Inflammatory macrophage treated with lipopolysaccharide for 4 hours (primary cell): Measurements from ENCODE around the gene LRRN3.
A peak's percentile ranks its signal among the peaks of the same experiment; 100 is the strongest.

ENCODE experiments used
- DNase-seq: peaks from one replicate; pipeline ENCODE4 v3.0.0-alpha.2; 2020

Gene LRRN3

GRCh38 chr7:111108000-111108399 lies 17.1 kb downstream of the LRRN3 start:
- DNase-seq, result no peak

- DNase-seq, result no peak
Measured at GRCh38 chr7:111108496-111108895, 17.6 kb downstream of the LRRN3 start.

- DNase-seq, result no peak
Measured at GRCh38 chr7:111112439-111112838, 21.5 kb downstream of the LRRN3 start.

GRCh38 chr7:111113263-111114017 lies 22.5 kb downstream of the LRRN3 start:
- peak; percentile 85 for DNase-seq

- DNase-seq, result no peak
Measured at GRCh38 chr7:111115966-111116365, 25.0 kb downstream of the LRRN3 start.

- DNase-seq, result no peak
Measured at GRCh38 chr7:111126987-111127386, 36.1 kb downstream of the LRRN3 start.

- no peak for DNase-seq
Measured at GRCh38 chr7:111129435-111129834, 38.5 kb downstream of the LRRN3 start.

GRCh38 chr7:111132833-111133232 lies 41.9 kb downstream of the LRRN3 start:
- no peak for DNase-seq

GRCh38 chr7:111137296-111138192 lies 46.6 kb downstream of the LRRN3 start:
- DNase-seq, result peak; percentile 95

- DNase-seq, result peak; percentile 84
Measured at GRCh38 chr7:111138193-111138569, 47.3 kb downstream of the LRRN3 start.

- DNase-seq, result no peak
Measured at GRCh38 chr7:111138586-111138985, 47.7 kb downstream of the LRRN3 start.

GRCh38 chr7:111140091-111140865 lies 49.4 kb downstream of the LRRN3 start:
- peak; percentile 55 for DNase-seq

GRCh38 chr7:111145472-111145871 lies 54.5 kb downstream of the LRRN3 start:
- no peak for DNase-seq

- DNase-seq, result no peak
Measured at GRCh38 chr7:111146136-111146535, 55.2 kb downstream of the LRRN3 start.

GRCh38 chr7:111147708-111148533 lies 57.0 kb downstream of the LRRN3 start:
- peak; percentile 38 for DNase-seq

- DNase-seq, result no peak
Measured at GRCh38 chr7:111150709-111151108, 59.8 kb downstream of the LRRN3 start.

GRCh38 chr7:111159426-111159825 lies 68.5 kb downstream of the LRRN3 start:
- DNase-seq, result no peak

GRCh38 chr7:111160297-111160696 lies 69.4 kb downstream of the LRRN3 start:
- DNase-seq, result no peak

- no peak for DNase-seq
Measured at GRCh38 chr7:111162692-111163091, 71.8 kb downstream of the LRRN3 start.

- DNase-seq, result no peak
Measured at GRCh38 chr7:111164442-111164841, 73.5 kb downstream of the LRRN3 start.

- no peak for DNase-seq
Measured at GRCh38 chr7:111168182-111168581, 77.3 kb downstream of the LRRN3 start.

GRCh38 chr7:111172564-111173257 lies 81.8 kb downstream of the LRRN3 start:
- DNase-seq, result no peak
